Measurements from ENCODE around the gene STARD9.

Gene STARD9

DNA sequence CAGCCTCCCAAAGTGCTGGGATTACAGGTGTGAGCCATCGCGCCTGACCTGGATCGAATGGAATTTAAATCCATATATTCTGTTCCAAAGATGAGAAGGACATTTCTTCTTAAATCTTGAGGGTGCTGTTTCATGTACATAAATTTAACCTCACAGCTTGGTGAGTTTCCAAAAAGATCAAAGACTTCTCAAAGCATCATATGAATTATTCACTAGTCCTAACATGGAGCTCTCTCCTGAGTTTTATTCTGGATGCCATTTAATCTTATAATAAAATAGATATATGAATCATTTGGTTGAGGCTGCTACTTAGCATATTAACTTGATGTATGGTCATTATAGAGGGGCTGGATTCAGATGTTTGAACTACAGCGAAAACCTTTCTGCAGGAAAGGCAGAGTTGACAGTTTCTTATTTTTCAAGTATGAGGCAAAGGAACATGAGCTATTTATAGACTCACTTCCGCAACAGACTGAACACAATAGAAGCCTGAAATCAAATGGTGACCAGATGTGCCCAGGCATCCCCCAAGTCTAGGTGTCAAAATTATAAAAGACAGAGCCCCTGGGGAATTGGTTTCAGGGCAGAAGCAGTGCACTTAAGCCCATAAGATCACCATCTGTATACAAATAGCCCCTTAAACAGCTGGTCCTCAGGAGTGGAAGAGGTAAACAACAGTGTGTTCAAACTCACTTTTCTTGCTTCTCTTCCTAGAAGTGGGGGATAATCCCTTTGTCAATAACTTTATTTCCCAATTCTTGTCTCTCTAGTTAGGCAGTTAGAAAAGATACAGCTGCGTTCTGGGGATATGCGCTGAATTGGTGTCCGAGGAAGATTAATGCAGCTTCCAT, 29.7 kb downstream of the STARD9 start:
- no peaks in the 10 kb centered on the region for H3K9me3 ChIP-seq (ENCODE audit: control insufficient read depth in 2 of 2, low read length in 2 of 2)
- H3K4me1 ChIP-seq (ENCODE audit: control insufficient read depth in 2 of 2, insufficient read depth in 2 of 2, low read length in 2 of 2), result peaks cover 5 to 9% of the 10 kb centered on the region in 2 donors
- no peaks in the 10 kb centered on the region for H3K36me3 ChIP-seq (ENCODE audit: control insufficient read depth in 2 of 2, insufficient read depth in 2 of 2, low read length in 2 of 2)
- H3K4me3 ChIP-seq (ENCODE audit: low read length in 2 of 2), result peak overlapping the region in 1 of 2 donors; percentile 26
- H3K27ac ChIP-seq (ENCODE audit: low read depth in 2 of 2, low read length in 2 of 2), result peak overlapping the region; percentile 7 to 33
- no peaks in the 10 kb centered on the region for H3K27me3 ChIP-seq (ENCODE audit: control insufficient read depth in 2 of 2, insufficient read depth in 2 of 2, low read length in 2 of 2)
- H3K9ac ChIP-seq (ENCODE audit: low read depth in 1 of 2, low read length in 2 of 2), result no peak overlapping the region

- no peaks in the 10 kb centered on the region for H3K27me3 ChIP-seq (ENCODE audit: control insufficient read depth in 2 of 2, insufficient read depth in 2 of 2, low read length in 2 of 2)
- no peak overlapping the region for H3K9ac ChIP-seq (ENCODE audit: low read depth in 1 of 2, low read length in 2 of 2)
- H3K27ac ChIP-seq (ENCODE audit: low read depth in 2 of 2, low read length in 2 of 2), result peak overlapping the region; percentile 7 to 33
- H3K9me3 ChIP-seq (ENCODE audit: control insufficient read depth in 2 of 2, low read length in 2 of 2), result no peaks in the 10 kb centered on the region
- no peaks in the 10 kb centered on the region for H3K36me3 ChIP-seq (ENCODE audit: control insufficient read depth in 2 of 2, insufficient read depth in 2 of 2, low read length in 2 of 2)
- peaks cover 5 to 9% of the 10 kb centered on the region in 2 donors for H3K4me1 ChIP-seq (ENCODE audit: control insufficient read depth in 2 of 2, insufficient read depth in 2 of 2, low read length in 2 of 2)
- H3K4me3 ChIP-seq (ENCODE audit: low read length in 2 of 2), result no peak overlapping the region
Observed at GRCh38 chr15:42605796-42606195, 30.4 kb downstream of the STARD9 start.

- no peak overlapping the region for H3K27ac ChIP-seq (ENCODE audit: low read depth in 2 of 2, low read length in 2 of 2)
- H3K4me1 ChIP-seq (ENCODE audit: control insufficient read depth in 2 of 2, insufficient read depth in 2 of 2, low read length in 2 of 2), result peaks cover 5 to 9% of the 10 kb centered on the region in 2 donors
- no peak overlapping the region for H3K9ac ChIP-seq (ENCODE audit: low read depth in 1 of 2, low read length in 2 of 2)
- H3K27me3 ChIP-seq (ENCODE audit: control insufficient read depth in 2 of 2, insufficient read depth in 2 of 2, low read length in 2 of 2), result no peaks in the 10 kb centered on the region
- H3K36me3 ChIP-seq (ENCODE audit: control insufficient read depth in 2 of 2, insufficient read depth in 2 of 2, low read length in 2 of 2), result no peaks in the 10 kb centered on the region
- no peaks in the 10 kb centered on the region for H3K9me3 ChIP-seq (ENCODE audit: control insufficient read depth in 2 of 2, low read length in 2 of 2)
- H3K4me3 ChIP-seq (ENCODE audit: low read length in 2 of 2), result peak overlapping the region in 1 of 2 donors; percentile 14
Observed at GRCh38 chr15:42608110-42608531, 32.7 kb downstream of the STARD9 start.

GRCh38 chr15:42608752-42609488, 33.5 kb downstream of the STARD9 start:
- H3K27me3 ChIP-seq (ENCODE audit: control insufficient read depth in 2 of 2, insufficient read depth in 2 of 2, low read length in 2 of 2), result no peaks in the 10 kb centered on the region
- no peak overlapping the region for H3K27ac ChIP-seq (ENCODE audit: low read depth in 2 of 2, low read length in 2 of 2)
- H3K9ac ChIP-seq (ENCODE audit: low read depth in 1 of 2, low read length in 2 of 2), result no peak overlapping the region
- H3K4me1 ChIP-seq (ENCODE audit: control insufficient read depth in 2 of 2, insufficient read depth in 2 of 2, low read length in 2 of 2), result peaks cover 5 to 9% of the 10 kb centered on the region in 2 donors
- H3K4me3 ChIP-seq (ENCODE audit: low read length in 2 of 2), result no peak overlapping the region
- no peaks in the 10 kb centered on the region for H3K9me3 ChIP-seq (ENCODE audit: control insufficient read depth in 2 of 2, low read length in 2 of 2)
- no peaks in the 10 kb centered on the region for H3K36me3 ChIP-seq (ENCODE audit: control insufficient read depth in 2 of 2, insufficient read depth in 2 of 2, low read length in 2 of 2)

DNA sequence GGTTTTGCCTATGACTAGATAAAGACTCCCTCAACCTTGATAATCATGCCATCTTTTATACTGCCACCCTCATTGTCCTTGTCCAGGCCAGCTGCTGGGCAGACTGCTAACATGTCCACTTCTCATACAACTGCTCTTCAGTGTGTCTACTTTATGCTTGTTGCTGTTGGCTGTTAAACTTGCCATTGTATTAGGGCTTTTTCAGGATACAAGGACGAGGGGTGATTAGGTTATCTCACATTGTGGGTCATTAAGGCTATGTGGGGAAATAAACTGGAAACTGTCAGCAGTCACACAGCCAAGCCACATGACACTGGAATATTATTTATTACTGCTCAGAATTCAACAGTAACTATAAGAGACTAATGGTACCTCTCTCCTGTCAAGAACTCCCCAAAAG, 36.1 kb downstream of the STARD9 start:
- H3K36me3 ChIP-seq (ENCODE audit: control insufficient read depth in 2 of 2, insufficient read depth in 2 of 2, low read length in 2 of 2), result no peaks in the 10 kb centered on the region
- H3K27ac ChIP-seq (ENCODE audit: low read depth in 2 of 2, low read length in 2 of 2), result no peak overlapping the region
- H3K4me3 ChIP-seq (ENCODE audit: low read length in 2 of 2), result no peak overlapping the region
- no peaks in the 10 kb centered on the region for H3K9me3 ChIP-seq (ENCODE audit: control insufficient read depth in 2 of 2, low read length in 2 of 2)
- H3K4me1 ChIP-seq (ENCODE audit: control insufficient read depth in 2 of 2, insufficient read depth in 2 of 2, low read length in 2 of 2), result peaks cover 0 to 5% of the 10 kb centered on the region in 2 donors
- no peak overlapping the region for H3K9ac ChIP-seq (ENCODE audit: low read depth in 1 of 2, low read length in 2 of 2)
- H3K27me3 ChIP-seq (ENCODE audit: control insufficient read depth in 2 of 2, insufficient read depth in 2 of 2, low read length in 2 of 2), result no peaks in the 10 kb centered on the region

GRCh38 chr15:42612367-42612912, 37.0 kb downstream of the STARD9 start:
- H3K4me1 ChIP-seq (ENCODE audit: control insufficient read depth in 2 of 2, insufficient read depth in 2 of 2, low read length in 2 of 2), result peaks cover 0 to 5% of the 10 kb centered on the region in 2 donors
- H3K9ac ChIP-seq (ENCODE audit: low read depth in 1 of 2, low read length in 2 of 2), result no peak overlapping the region
- H3K4me3 ChIP-seq (ENCODE audit: low read length in 2 of 2), result no peak overlapping the region
- no peaks in the 10 kb centered on the region for H3K9me3 ChIP-seq (ENCODE audit: control insufficient read depth in 2 of 2, low read length in 2 of 2)
- no peak overlapping the region for H3K27ac ChIP-seq (ENCODE audit: low read depth in 2 of 2, low read length in 2 of 2)
- no peaks in the 10 kb centered on the region for H3K36me3 ChIP-seq (ENCODE audit: control insufficient read depth in 2 of 2, insufficient read depth in 2 of 2, low read length in 2 of 2)
- no peaks in the 10 kb centered on the region for H3K27me3 ChIP-seq (ENCODE audit: control insufficient read depth in 2 of 2, insufficient read depth in 2 of 2, low read length in 2 of 2)

DNA sequence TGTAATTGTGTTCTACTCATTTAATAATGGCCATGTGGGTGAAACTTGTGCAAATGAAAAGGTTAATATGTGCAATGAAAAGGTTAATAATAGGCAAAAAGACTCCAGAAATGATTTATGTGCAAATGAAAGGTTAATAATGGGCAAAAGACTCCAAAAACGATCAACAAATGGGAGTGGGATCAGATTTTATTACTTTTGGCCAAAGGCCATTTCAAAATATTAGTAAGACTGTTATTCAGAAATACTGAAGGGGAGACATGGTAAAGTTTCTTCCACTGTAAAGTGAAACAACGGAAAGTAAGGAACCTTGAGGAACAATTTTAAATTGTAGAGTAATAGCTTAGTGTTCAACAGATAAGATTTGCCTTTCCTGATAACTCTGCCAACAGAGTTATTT, 40.7 kb downstream of the STARD9 start:
- no peak overlapping the region for H3K4me3 ChIP-seq (ENCODE audit: low read length in 2 of 2)
- H3K27ac ChIP-seq (ENCODE audit: low read depth in 2 of 2, low read length in 2 of 2), result no peak overlapping the region

GRCh38 chr15:42619656-42620371, 44.4 kb downstream of the STARD9 start:
- Histone ChIP-seq H3K36me3 (ENCODE audit: control insufficient read depth in 2 of 2, insufficient read depth in 2 of 2, low read length in 2 of 2) (no peaks in the 10 kb centered on the region), H3K4me3 (ENCODE audit: low read length in 2 of 2) (no peak overlapping the region), H3K9ac (ENCODE audit: low read depth in 1 of 2, low read length in 2 of 2) (no peak overlapping the region), H3K9me3 (ENCODE audit: control insufficient read depth in 2 of 2, low read length in 2 of 2) (no peaks in the 10 kb centered on the region), H3K4me1 (ENCODE audit: control insufficient read depth in 2 of 2, insufficient read depth in 2 of 2, low read length in 2 of 2) (no peaks in the 10 kb centered on the region), H3K27ac (ENCODE audit: low read depth in 2 of 2, low read length in 2 of 2) (no peak overlapping the region), H3K27me3 (ENCODE audit: control insufficient read depth in 2 of 2, insufficient read depth in 2 of 2, low read length in 2 of 2) (no peaks in the 10 kb centered on the region)

More for the DNA sequence above, 40.7 kb downstream of the STARD9 start:
- Histone ChIP-seq H3K9ac (ENCODE audit: low read depth in 1 of 2, low read length in 2 of 2) (no peak overlapping the region), H3K9me3 (ENCODE audit: control insufficient read depth in 2 of 2, low read length in 2 of 2) (no peaks in the 10 kb centered on the region), H3K4me1 (ENCODE audit: control insufficient read depth in 2 of 2, insufficient read depth in 2 of 2, low read length in 2 of 2) (no peaks in the 10 kb centered on the region), H3K27me3 (ENCODE audit: control insufficient read depth in 2 of 2, insufficient read depth in 2 of 2, low read length in 2 of 2) (no peaks in the 10 kb centered on the region), H3K36me3 (ENCODE audit: control insufficient read depth in 2 of 2, insufficient read depth in 2 of 2, low read length in 2 of 2) (no peaks in the 10 kb centered on the region)

- no peaks in the 10 kb centered on the region for H3K9me3 ChIP-seq (ENCODE audit: control insufficient read depth in 2 of 2, low read length in 2 of 2)
- no peak overlapping the region for H3K9ac ChIP-seq (ENCODE audit: low read depth in 1 of 2, low read length in 2 of 2)
- H3K4me1 ChIP-seq (ENCODE audit: control insufficient read depth in 2 of 2, insufficient read depth in 2 of 2, low read length in 2 of 2), result no peaks in the 10 kb centered on the region
- no peaks in the 10 kb centered on the region for H3K27me3 ChIP-seq (ENCODE audit: control insufficient read depth in 2 of 2, insufficient read depth in 2 of 2, low read length in 2 of 2)
- no peak overlapping the region for H3K27ac ChIP-seq (ENCODE audit: low read depth in 2 of 2, low read length in 2 of 2)
- no peaks in the 10 kb centered on the region for H3K36me3 ChIP-seq (ENCODE audit: control insufficient read depth in 2 of 2, insufficient read depth in 2 of 2, low read length in 2 of 2)
- no peak overlapping the region for H3K4me3 ChIP-seq (ENCODE audit: low read length in 2 of 2)
Observed at GRCh38 chr15:42621386-42621785, 46.0 kb downstream of the STARD9 start.
